CD4-positive, alpha-beta T cell (primary cell): ENCODE data around the gene ACLY. TPM values are rescaled to one million over a fixed set of nuclear protein-coding genes. Genes with fewer than 3 reads are reported as not detected.

Experiments used
- ATAC-seq: fragments of 200-7000 bp; cut with Tn5 transposase; one replicate; pipeline ENCODE4 v1.10.0; 2022; ENCODE audit warnings: mild to moderate bottlenecking; ENCODE audit not compliant: poor library complexity
- CTCF ChIA-PET: fragments of 350-600 bp; sonication (Branson Sonifier 250); formaldehyde crosslinking; loops from one replicate; lab custom pipeline; 2021; ENCODE audit warnings: antibody characterized with exemption, inconsistent platforms; lab: Charles Lee
- POLR2A ChIA-PET: fragments of 350-600 bp; sonication (Branson Sonifier 250); formaldehyde crosslinking; loops from one replicate; lab custom pipeline; 2021; ENCODE audit warnings: antibody characterized with exemption, inconsistent platforms; lab: Charles Lee
- DNase-seq, 14 experiments: peaks; one replicate each; pipeline ENCODE4 v3.0.0-alpha.2; 2013 to 2020; ENCODE audit warnings: mixed read lengths in 2 of 14
- H3K27ac ChIP-seq, 2 donors: one replicate each; pipeline versions ENCODE4 v1.5.1 to v1.7.0; 2013; ENCODE audit warnings: low read length in 2 of 2, low read depth in 1 of 2, mild to moderate bottlenecking in 1 of 2
- H3K27me3 ChIP-seq, 2 experiments: 1 replicate in 1 of 2; 2 replicates in 1 of 2; pipeline versions ENCODE4 v1.6.1 to v1.7.0; 2013; ENCODE audit warnings: low read length in 2 of 2, control low read depth in 1 of 2, mild to moderate bottlenecking in 1 of 2, moderate library complexity in 1 of 2; ENCODE audit not compliant: insufficient read depth in 2 of 2, control insufficient read depth in 1 of 2
- H3K36me3 ChIP-seq: one replicate; pipeline ENCODE4 v1.6.1; 2013; ENCODE audit warnings: low read length, control low read depth; ENCODE audit not compliant: insufficient read depth
- H3K4me1 ChIP-seq: one replicate; pipeline ENCODE4 v1.6.1; 2013; ENCODE audit warnings: low read length, control low read depth; ENCODE audit not compliant: insufficient read depth
- H3K4me3 ChIP-seq: one replicate; pipeline ENCODE4 v1.5.1; 2013; ENCODE audit warnings: mild to moderate bottlenecking, low read length, moderate library complexity
- H3K9me3 ChIP-seq, 2 experiments: 1 replicate in 1 of 2; 2 replicates in 1 of 2; pipeline versions ENCODE4 v1.6.1 to v1.7.0; 2013; ENCODE audit warnings: low read length in 2 of 2, mild to moderate bottlenecking in 2 of 2, control low read depth in 1 of 2, moderate library complexity in 1 of 2; ENCODE audit not compliant: control insufficient read depth in 1 of 2, insufficient read depth in 1 of 2
- H3K27ac Mint-ChIP-seq: one replicate; pipeline ENCODE4 v1.8.0; 2020; ENCODE audit warnings: mixed read lengths
- H3K27me3 Mint-ChIP-seq: one replicate; pipeline ENCODE4 v1.8.0; 2021; ENCODE audit warnings: mixed read lengths
- H3K36me3 Mint-ChIP-seq: one replicate; pipeline ENCODE4 v1.8.0; 2021; ENCODE audit warnings: low read depth, mixed read lengths
- H3K4me1 Mint-ChIP-seq: one replicate; pipeline ENCODE4 v1.8.0; 2021; ENCODE audit warnings: low read depth, mixed read lengths
- H3K4me3 Mint-ChIP-seq: one replicate; pipeline ENCODE4 v1.8.0; 2020; ENCODE audit warnings: mild to moderate bottlenecking, mixed read lengths
- H3K9me3 Mint-ChIP-seq: one replicate; pipeline ENCODE4 v1.8.0; 2020; ENCODE audit warnings: mixed read lengths
- CTCF ChIP-seq: fragments of 200-600 bp; IDR thresholded peaks from one replicate; pipeline ENCODE4 v1.8.0; 2022; ENCODE audit warnings: antibody characterized with exemption, mild to moderate bottlenecking
- intact Hi-C, 2 experiments: fragments of 100-400 bp; cut with DNase I in 1 of 2; cut with micrococcal nuclease in 1 of 2; formaldehyde crosslinking; loops; one replicate each; pipeline versions ENCODE4 v1.15.1 to v1.9.0; 2023 to 2025; cut with DNase I, micrococcal nuclease
- total RNA-seq, 174 experiments: library from RNA in 2 of 174; stranded (reverse) in 2 of 174; gene quantifications; one replicate each; pipeline ENCODE4 v1.2.3 and lab custom pipeline; 2021 to 2026

ACLY gene
- total RNA-seq, 2 experiments from 2014 or later: 25.9 to 28.3 TPM

- TF ChIP-seq CTCF: no peak
- peak overlapping the region; percentile 81 for H3K4me3 Mint-ChIP-seq
- peak overlapping the region; percentile 42 to 53 for H3K27ac ChIP-seq
- intact Hi-C loops: loop anchor here (1.0 to 5.0 kb wide), 5 partner anchors 47 to 189 kb away; partner anchors contain the start of genes DNAJC7 (in 2 of the 2), KLHL11 (in 1 of the 2) and RAB5C (in 1 of the 2)
- no peaks in the 10 kb centered on the region for H3K27me3 Mint-ChIP-seq
- DNase-seq (peak; percentile 36 to 86 (median 60)), ATAC-seq (peak; percentile 48)
- peak overlapping the region; percentile 69 for H3K4me3 ChIP-seq
- peaks cover 35% of the 10 kb centered on the region for H3K4me1 Mint-ChIP-seq
- H3K36me3 ChIP-seq: peaks cover 11% of the 10 kb centered on the region
- H3K4me1 ChIP-seq: peaks cover 39% of the 10 kb centered on the region
- no peaks in the 10 kb centered on the region for H3K27me3 ChIP-seq
- no peaks in the 10 kb centered on the region for H3K9me3 Mint-ChIP-seq
- H3K27ac Mint-ChIP-seq: peak overlapping the region; percentile 94
- POLR2A ChIA-PET: interaction anchor here (0.7 to 4.4 kb wide), 26 partner anchors 10 to 1395 kb away, joined by 3 to 81 read pairs (median 4); partner anchors contain the start of genes ACLY, BECN1, DHX58 and DNAJC7
- CTCF ChIA-PET: interaction anchor here (0.9 to 2.1 kb wide), 5 partner anchors 35 to 150 kb away, joined by 3 to 6 read pairs (median 4); partner anchors contain the start of genes KLHL11, NKIRAS2 and ODAD4
- H3K36me3 Mint-ChIP-seq: peaks cover 23% of the 10 kb centered on the region
- H3K9me3 ChIP-seq: no peaks in the 10 kb centered on the region
Measured at GRCh38 chr17:41965694-41966462, 47.1 kb upstream of the ACLY start.

GRCh38 chr17:41962768-41963434, 44.1 kb upstream of the ACLY start:
- Mint-ChIP-seq H3K4me1 (peaks cover 22% of the 10 kb centered on the region), H3K9me3 (no peaks in the 10 kb centered on the region), H3K27me3 (no peaks in the 10 kb centered on the region), H3K36me3 (peaks cover 7% of the 10 kb centered on the region), H3K27ac (peak overlapping the region; percentile 33), H3K4me3 (peak overlapping the region; percentile 81)
- H3K27ac ChIP-seq: no peak overlapping the region
- no peaks in the 10 kb centered on the region for H3K36me3 ChIP-seq
- CTCF ChIA-PET: interaction anchor here (0.6 to 1.3 kb wide), 10 partner anchors 10 to 153 kb away, joined by 3 to 6 read pairs (median 3); partner anchors contain the start of genes DNAJC7 and NKIRAS2
- no peak overlapping the region for H3K4me3 ChIP-seq
- peaks cover 21% of the 10 kb centered on the region for H3K4me1 ChIP-seq
- H3K27me3 ChIP-seq: no peaks in the 10 kb centered on the region
- no peaks in the 10 kb centered on the region for H3K9me3 ChIP-seq
- ATAC-seq (peak; percentile 15), DNase-seq (peak; percentile 54 to 84 (median 61))
- TF ChIP-seq CTCF: peak; percentile 80
- intact Hi-C loops: loop anchor here (1.0 to 2.0 kb wide), 3 partner anchors 62 to 153 kb away; no protein-coding TSS in a partner anchor
- POLR2A ChIA-PET: interaction anchor here (0.7 kb wide), 1 partner anchor 54 kb away, joined by 5 read pairs; the partner anchor contains the start of gene DNAJC7

GRCh38 chr17:41962111-41962510, 43.4 kb upstream of the ACLY start:
- ATAC-seq (no peak), DNase-seq (no peak)
- Mint-ChIP-seq H3K27ac (no peak overlapping the region), H3K36me3 (peaks cover 4% of the 10 kb centered on the region), H3K27me3 (no peaks in the 10 kb centered on the region), H3K4me1 (peaks cover 15% of the 10 kb centered on the region), H3K9me3 (no peaks in the 10 kb centered on the region), H3K4me3 (no peak overlapping the region)
- no peak for TF ChIP-seq CTCF
- Histone ChIP-seq H3K27me3 (no peaks in the 10 kb centered on the region), H3K4me1 (peaks cover 13% of the 10 kb centered on the region), H3K4me3 (no peak overlapping the region), H3K36me3 (no peaks in the 10 kb centered on the region), H3K27ac (no peak overlapping the region), H3K9me3 (no peaks in the 10 kb centered on the region)
- intact Hi-C loops: loop anchor here in 1 of 2 experiments (2.0 kb wide), 1 partner anchor 63 kb away; no protein-coding TSS in a partner anchor
- ChIA-PET POLR2A (no interaction called here), CTCF (no interaction called here)
